HG03066 (cell line): ENCODE measurements around the gene PLXNB1.

ENCODE experiments used
- ATAC-seq: cut with Tn5 transposase; IDR thresholded peaks from one replicate; pipeline ENCODE4 v1.9.1; 2021; ENCODE audit warnings: low read depth; ENCODE audit not compliant: unreplicated experiment

PLXNB1 gene

GRCh38 chr3:48388966-48389365 lies 40.9 kb downstream of the PLXNB1 start:
- no peak for ATAC-seq

DNA sequence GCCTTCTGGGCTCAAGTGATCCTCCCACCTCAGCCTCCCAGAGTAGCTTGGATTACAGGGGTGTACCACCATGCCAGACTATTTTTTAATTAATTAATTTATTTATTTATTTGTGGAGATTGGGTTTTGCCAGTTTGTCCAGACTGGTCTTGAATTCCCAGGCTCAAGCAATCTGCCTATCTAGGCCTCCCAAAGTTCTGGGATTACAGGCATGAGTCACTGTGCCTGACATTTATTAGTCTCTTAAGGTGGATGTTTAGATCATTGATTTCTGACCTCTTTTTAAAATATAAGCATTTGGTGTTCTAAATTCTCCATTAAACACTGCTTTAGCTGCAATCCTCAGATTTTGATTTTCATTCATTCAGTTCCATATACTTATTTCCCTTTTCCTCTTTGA lies 42.3 kb downstream of the PLXNB1 start:
- no peak for ATAC-seq

DNA sequence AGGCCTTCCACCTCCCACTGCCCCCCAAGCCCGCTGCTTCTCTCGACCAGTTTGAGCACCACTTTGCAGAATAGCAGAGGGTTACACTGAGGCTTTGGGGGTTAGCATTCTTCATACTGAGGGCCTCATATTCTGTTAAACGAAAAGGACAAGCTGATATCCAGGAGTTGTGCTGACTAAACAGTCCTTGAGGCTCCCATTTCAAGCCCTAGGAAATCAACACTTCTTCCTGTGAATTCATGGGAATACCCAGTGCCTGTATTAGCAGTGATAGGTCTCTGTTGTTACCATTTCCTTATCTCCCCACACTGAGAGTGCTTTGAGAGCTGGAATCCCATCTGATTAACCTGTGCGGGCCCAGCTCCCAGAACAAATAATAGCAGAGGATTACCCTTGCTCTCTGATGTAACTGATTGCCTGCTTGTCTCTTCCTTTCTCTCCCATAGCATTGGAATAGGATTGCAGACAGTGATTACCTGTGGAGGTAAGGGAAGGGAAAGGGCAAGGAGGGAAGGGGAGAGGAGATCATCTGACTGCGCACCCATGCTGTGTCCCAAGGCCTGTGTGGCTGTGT lies 56.9 kb downstream of the PLXNB1 start:
- no peak for ATAC-seq

DNA sequence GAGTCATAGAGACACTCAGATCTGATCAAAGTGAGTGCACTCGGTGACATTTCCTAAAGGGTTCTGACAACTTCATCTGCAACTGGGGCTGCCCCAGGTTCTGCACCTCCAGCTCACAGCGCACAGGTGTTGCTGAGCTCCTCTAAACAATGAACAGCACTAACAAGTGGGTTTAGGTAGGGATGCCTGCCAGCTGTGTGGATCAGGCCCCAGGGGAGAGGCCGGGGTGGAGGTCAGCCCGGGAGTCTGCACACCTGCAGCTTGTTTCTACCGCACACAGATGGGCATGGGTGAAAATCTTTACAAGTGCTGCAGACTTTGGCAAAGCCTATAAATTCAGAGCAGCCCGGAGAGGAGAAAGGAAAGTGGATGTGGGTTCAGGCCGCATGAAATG lies 57.5 kb downstream of the PLXNB1 start:
- no peak for ATAC-seq

DNA sequence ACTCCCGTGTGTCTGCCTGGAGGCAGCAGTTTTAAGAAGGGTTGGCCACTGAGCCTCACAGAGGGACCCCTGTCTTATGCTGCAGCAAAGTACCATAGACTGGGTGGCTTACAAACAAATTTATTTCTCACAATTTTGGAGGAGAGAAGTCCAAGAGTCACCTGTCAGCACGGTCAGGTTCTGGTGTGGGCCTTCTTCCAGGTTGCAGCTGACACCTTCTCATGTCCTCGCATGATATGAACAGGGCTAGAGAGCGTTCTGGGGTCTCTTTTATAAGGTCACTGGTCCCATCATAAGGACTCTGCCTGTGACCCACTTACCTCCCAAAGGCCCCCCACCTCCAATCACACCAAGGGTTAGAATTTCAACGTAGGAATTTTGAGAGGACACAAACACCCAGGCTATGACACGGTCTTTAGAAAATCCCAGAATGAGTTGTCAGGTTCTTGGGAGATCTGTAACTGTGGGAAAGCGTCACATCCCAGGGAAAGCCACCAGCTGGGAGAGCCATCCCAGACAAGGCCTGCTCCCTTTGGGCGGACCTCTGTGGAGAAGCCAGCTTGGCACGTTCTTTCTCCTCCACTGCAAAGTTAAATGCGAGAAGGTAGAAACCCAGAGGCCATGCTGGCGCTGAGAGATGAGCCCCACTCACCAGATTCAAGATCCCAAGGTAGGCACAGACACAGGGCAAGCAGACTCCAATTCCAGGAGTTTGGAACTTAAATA lies 58.1 kb downstream of the PLXNB1 start, which contains the start of gene FBXW12:
FBXW12 (plus strand) TSS at position 569 of the 726 bp plus-strand sequence. CDS start 549 bp downstream, outside the sequence.
- ATAC-seq = no peak

DNA sequence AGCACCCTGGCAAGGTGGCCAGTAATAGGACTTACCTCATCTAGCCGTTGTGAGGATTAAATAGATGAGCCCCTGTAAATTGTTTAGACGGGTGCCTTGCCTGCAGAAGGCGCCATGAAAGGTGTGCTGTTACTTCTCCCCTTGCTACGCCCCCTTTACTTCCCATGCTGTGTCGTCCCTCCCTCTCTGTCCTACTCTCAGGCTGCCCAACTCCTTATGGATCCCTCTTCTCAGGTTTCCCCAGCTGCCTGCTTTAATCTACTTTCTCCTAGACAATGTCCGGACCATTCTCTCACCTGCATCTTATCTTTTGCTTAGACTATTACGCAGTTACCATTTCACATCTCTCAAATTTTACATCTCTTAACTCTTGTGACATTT lies 59.6 kb downstream of the PLXNB1 start:
- ATAC-seq = no peak

DNA sequence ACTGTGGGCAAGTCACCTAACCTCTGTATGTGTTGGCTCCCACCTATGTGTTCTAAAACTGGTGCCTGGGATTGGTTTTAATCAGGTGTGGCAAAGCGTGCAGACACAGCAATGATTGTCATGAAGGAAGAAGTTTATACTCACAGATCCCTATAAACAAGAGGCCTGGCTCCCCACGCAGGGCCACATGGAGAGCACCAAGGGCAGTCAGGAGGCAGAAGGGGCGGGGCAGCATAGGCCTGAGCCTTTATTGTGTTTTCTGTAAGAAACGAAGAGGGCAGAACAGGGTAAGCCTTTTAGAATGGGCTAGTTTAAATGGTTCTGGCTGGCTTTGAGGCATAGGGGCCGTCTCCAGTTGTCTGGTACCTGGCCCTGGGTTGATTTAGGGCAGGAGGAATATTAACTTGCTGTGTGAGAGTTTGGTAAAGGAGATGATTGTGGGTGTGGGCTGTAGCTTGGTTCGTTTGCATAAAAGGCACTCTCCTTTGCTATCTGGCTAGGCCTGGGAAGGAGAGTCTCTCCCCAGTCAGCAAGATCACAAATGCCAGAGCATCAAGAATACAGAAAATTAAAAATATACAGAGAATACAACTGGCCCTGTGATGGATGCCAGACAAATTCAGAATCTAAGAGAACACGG lies 60.1 kb downstream of the PLXNB1 start:
- no peak for ATAC-seq

DNA sequence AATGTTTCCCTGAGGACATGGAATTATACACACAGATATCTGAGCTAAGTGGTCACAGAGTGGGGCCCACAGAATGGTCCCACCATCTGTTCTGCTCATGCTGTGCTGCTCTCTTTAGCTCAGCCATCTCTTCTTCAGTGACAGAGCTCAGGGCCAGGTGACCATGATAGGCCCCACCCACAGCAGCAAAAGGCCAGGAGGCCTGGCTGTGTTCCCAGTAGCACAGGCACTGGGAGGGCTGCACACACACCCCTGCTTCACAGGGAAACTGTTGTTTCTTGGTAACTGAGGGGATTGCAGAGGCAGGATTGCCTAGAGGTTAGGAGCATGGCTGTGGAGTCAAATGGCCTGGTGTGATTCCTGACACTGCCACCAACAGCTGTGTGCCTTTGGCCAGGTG lies 62.7 kb downstream of the PLXNB1 start:
- ATAC-seq = no peak

DNA sequence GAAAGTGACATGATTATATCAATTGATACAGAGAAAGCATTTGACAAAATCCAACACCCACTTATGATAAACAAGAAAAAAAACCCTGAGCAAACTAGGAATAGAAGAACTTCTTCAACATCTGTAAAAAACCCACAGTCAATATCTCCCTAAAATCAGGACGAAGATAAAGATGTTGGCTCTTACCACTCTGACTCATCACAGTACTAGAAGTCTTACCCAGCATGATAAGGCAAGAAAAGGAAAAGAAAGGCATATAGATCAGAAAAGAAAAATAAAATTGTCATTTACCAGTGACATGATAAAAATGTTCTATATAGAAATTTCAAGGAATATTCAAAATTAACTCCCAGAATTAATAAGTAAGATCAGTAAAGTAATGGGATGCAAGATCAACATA lies 65.0 kb downstream of the PLXNB1 start:
- ATAC-seq = no peak

DNA sequence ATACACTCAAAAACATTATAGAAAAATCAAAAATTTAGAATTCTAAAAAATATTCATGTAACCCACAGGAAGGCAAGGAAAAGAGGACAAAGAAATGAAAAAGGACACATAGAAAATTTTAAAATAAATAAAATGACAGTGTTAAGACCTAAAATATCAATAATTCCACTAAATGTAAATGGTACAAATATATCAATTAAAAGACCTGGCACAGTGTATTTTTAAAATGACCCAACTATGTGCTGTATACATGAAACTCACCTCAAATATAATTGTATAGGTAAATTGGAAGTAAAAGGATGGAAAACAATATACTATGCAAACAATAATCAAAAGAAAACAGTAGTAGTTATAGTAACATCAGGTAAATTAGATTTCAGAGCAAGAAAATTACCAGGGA lies 68.0 kb downstream of the PLXNB1 start:
- ATAC-seq = no peak

GRCh38 chr3:48356419-48356818 lies 73.5 kb downstream of the PLXNB1 start:
- no peak for ATAC-seq

DNA sequence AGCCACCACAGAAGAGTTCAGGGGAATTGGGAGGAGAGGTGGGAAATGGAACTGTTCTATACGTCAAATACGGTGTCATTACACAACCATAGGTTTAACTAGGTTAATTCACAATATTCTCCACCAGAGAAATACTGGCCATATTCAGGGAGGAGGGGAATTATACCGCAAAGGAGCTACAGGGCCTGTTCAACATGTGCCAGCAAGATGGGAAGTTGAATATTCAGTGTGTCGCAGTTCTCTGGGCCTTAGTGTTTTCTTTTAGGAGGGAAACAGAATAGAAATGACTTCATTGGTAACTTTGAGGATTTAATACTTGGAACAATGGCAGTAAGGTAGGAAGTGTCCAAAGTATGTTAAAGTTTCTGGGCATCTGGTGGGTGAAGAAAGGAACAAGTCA lies 75.9 kb downstream of the PLXNB1 start:
- ATAC-seq = no peak
